OCI-LY1 (cell line): Measurements from ENCODE around the gene TAS1R3.

Source experiments
- H2AFZ ChIP-seq: fragments of 200-600 bp; sonication (generic), shearing (Covaris generic); 2 replicates; pipeline ENCODE4 v1.6.0; 2014; ENCODE audit warnings: antibody characterized with exemption, mild to moderate bottlenecking, low read length
- H3F3A ChIP-seq: fragments of 200-600 bp; sonication (generic), shearing (Covaris generic); 2 replicates; pipeline ENCODE4 v1.6.0; 2014; ENCODE audit warnings: mild to moderate bottlenecking, antibody characterized with exemption, low read length, moderate library complexity; ENCODE audit not compliant: insufficient read depth
- H3K27ac ChIP-seq: fragments of 200-600 bp; sonication (generic); 2 replicates; pipeline ENCODE4 v1.5.1; 2014; ENCODE audit warnings: low read length, mixed run types, mild to moderate bottlenecking, low read depth; ENCODE audit not compliant: poor library complexity, severe bottlenecking
- H3K27me3 ChIP-seq: fragments of 200-600 bp; sonication (generic); 2 replicates; pipeline ENCODE4 v1.6.0; 2014; ENCODE audit warnings: antibody characterized with exemption, mild to moderate bottlenecking, low read length, moderate library complexity; ENCODE audit not compliant: insufficient read depth
- H3K36me3 ChIP-seq: fragments of 200-600 bp; sonication (generic); 2 replicates; pipeline ENCODE4 v1.6.1; 2014; ENCODE audit warnings: mild to moderate bottlenecking, antibody characterized with exemption, low read length, moderate library complexity, mixed read lengths; ENCODE audit not compliant: insufficient read depth
- H3K4me1 ChIP-seq: fragments of 200-600 bp; sonication (generic); 2 replicates; pipeline ENCODE4 v1.5.1; 2014; ENCODE audit warnings: mild to moderate bottlenecking, low read length, moderate library complexity; ENCODE audit not compliant: insufficient read depth, severe bottlenecking
- H3K4me2 ChIP-seq: fragments of 200-600 bp; sonication (generic), shearing (Covaris generic); 2 replicates; pipeline ENCODE4 v1.6.1; 2014; ENCODE audit warnings: low read length
- H3K4me3 ChIP-seq: fragments of 200-600 bp; sonication (generic); 2 replicates; pipeline ENCODE4 v1.5.1; 2014; ENCODE audit warnings: low read length, low read depth, mild to moderate bottlenecking, mixed read lengths; ENCODE audit not compliant: poor library complexity, severe bottlenecking
- H3K79me2 ChIP-seq: fragments of 200-600 bp; shearing (Covaris generic); 2 replicates; pipeline ENCODE4 v1.6.1; 2016; ENCODE audit warnings: mixed run types, low read length, mixed read lengths; ENCODE audit not compliant: insufficient read depth
- H3K9ac ChIP-seq: fragments of 200-600 bp; sonication (generic), shearing (Covaris generic); 2 replicates; pipeline ENCODE4 v1.6.1; 2014; ENCODE audit warnings: mild to moderate bottlenecking, low read length, mixed read lengths
- H3K9me2 ChIP-seq: fragments of 200-600 bp; sonication (generic), shearing (Covaris generic); 2 replicates; pipeline ENCODE4 v1.6.1; 2014; ENCODE audit warnings: low read depth, mild to moderate bottlenecking, low read length, mixed read lengths
- H3K9me3 ChIP-seq: fragments of 200-600 bp; shearing (Covaris generic); 2 replicates; pipeline ENCODE4 v1.6.1; 2014; ENCODE audit warnings: low read length, mixed read lengths
- H4K20me1 ChIP-seq: fragments of 200-600 bp; sonication (generic), shearing (Covaris generic); 2 replicates; pipeline ENCODE4 v1.6.0; 2016; ENCODE audit warnings: mild to moderate bottlenecking, low read length; ENCODE audit not compliant: insufficient read depth
- EZH2 ChIP-seq: fragments of 200-600 bp; sonication (generic), shearing (Covaris generic); IDR thresholded peaks from 2 replicates; pipeline ENCODE4 v1.8.0; 2017; ENCODE audit warnings: borderline replicate concordance, mixed run types, mild to moderate bottlenecking, antibody characterized with exemption, low read length, moderate library complexity, mixed read lengths
- TF ChIP-seq, protein P1 (sequence below): fragments of 200-600 bp; sonication (generic), shearing (Covaris generic); IDR thresholded peaks from 2 replicates; pipeline ENCODE4 v1.5.1; 2017; ENCODE audit warnings: mild to moderate bottlenecking, antibody characterized with exemption, low read length, moderate library complexity, mixed read lengths

TAS1R3 gene

DNA sequence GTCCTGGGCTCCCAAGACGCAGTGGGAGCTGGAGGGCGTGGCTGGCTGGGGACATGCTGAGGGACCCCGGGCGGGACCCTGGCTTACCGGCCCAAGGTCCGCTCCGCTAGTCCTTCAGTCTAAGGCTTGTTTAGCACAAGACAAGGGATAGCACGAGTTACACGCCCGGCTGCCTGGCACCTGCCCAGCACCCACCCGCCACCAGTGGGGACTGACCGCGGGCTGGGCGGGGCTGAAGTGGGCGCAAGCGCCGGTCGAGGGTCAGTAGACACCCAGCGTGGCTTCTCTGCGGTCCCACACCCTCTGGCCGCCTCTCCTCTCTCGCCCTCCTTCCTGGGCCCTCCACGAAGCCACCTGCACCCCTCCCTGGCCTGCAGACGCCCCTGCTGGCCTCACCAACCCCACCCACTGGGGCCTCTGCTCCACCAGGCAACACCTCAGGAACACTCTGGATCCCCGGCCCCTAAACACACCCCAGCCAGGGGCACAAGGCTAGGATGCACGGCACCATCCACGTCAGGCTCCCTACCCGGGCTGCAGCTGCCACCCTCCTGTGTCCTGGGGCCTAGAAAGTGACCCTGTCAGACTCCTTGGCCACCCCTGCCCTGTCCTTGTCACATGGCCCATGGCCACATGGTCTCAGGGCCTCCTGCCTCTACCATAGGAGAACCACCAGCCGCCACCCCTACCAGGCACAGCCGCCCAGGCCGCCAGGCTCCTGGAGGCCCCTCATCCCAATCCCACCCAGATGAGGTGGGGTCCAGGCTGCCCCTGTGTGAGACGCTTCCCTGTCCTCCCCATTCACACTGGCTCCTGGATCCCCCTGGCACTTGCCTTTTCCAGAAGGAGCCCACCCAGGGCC, 6.1 kb downstream of the TAS1R3 start:
- TF ChIP-seq EZH2: no peak
- TF ChIP-seq, protein P1, sequence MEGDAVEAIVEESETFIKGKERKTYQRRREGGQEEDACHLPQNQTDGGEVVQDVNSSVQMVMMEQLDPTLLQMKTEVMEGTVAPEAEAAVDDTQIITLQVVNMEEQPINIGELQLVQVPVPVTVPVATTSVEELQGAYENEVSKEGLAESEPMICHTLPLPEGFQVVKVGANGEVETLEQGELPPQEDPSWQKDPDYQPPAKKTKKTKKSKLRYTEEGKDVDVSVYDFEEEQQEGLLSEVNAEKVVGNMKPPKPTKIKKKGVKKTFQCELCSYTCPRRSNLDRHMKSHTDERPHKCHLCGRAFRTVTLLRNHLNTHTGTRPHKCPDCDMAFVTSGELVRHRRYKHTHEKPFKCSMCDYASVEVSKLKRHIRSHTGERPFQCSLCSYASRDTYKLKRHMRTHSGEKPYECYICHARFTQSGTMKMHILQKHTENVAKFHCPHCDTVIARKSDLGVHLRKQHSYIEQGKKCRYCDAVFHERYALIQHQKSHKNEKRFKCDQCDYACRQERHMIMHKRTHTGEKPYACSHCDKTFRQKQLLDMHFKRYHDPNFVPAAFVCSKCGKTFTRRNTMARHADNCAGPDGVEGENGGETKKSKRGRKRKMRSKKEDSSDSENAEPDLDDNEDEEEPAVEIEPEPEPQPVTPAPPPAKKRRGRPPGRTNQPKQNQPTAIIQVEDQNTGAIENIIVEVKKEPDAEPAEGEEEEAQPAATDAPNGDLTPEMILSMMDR: no peak
- Histone ChIP-seq H3K9me3 (no peaks in the 10 kb centered on the region), H2AFZ (no peak overlapping the region), H3K4me1 (no peaks in the 10 kb centered on the region), H3F3A (no peaks in the 10 kb centered on the region), H4K20me1 (no peaks in the 10 kb centered on the region), H3K27me3 (no peaks in the 10 kb centered on the region), H3K9ac (no peak overlapping the region), H3K79me2 (no peaks in the 10 kb centered on the region), H3K4me3 (no peak overlapping the region), H3K4me2 (no peak overlapping the region), H3K27ac (no peak overlapping the region), H3K9me2 (no peaks in the 10 kb centered on the region), H3K36me3 (no peaks in the 10 kb centered on the region; the same call in 1 of the 2 replicates)

DNA sequence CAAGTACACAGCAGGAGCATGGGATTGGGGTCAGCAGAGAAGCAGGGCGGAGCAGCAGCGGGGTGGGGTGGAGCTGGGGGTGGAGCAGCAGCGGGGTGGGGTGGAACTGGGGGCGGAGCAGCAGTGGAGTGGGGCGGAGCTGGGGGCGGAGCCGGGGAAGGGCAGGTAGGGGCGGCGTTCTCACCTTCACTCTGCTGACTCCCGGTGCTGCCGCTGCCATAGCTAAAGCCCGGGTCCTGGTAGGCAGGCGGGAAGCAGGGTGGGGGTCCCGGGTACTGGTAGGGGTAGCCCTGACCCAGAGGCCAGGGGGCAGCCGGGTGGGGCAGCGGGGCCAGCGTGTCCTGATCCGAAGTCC, 6.7 kb downstream of the TAS1R3 start:
- Histone ChIP-seq H3F3A (no peaks in the 10 kb centered on the region), H3K27ac (no peak overlapping the region), H3K9ac (no peak overlapping the region)

DNA sequence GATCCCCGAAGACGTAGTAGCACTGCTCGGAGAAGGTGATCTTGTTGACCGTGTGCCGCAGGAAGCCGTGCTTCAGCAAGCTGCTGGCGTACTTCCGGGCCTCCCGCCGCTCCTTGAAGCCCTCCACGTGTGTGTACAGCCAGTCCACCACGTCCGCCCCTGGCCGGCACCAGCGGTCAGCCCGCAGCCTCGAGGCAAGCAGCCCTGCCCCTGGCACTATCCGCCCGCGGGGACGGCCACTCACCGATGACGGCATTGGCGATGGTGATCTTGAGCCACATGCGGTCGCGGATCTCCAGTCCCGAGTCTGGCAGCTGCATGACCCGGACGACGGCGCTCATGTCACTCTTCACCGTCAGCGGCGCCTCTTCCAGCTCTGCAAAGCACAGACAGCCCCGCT, 7.2 kb downstream of the TAS1R3 start:
- Histone ChIP-seq H3K27me3 (no peaks in the 10 kb centered on the region), H3K36me3 (no peaks in the 10 kb centered on the region; the same call in 1 of the 2 replicates), H3K4me3 (no peak overlapping the region), H3K27ac (no peak overlapping the region), H3K9me3 (no peaks in the 10 kb centered on the region), H3K9me2 (no peaks in the 10 kb centered on the region), H2AFZ (no peak overlapping the region), H3K79me2 (no peaks in the 10 kb centered on the region), H3K4me1 (no peaks in the 10 kb centered on the region), H3F3A (no peaks in the 10 kb centered on the region), H4K20me1 (no peaks in the 10 kb centered on the region), H3K9ac (no peak overlapping the region), H3K4me2 (no peak overlapping the region)
- TF ChIP-seq, protein P1: no peak
- no peak for TF ChIP-seq EZH2

More for the DNA sequence above, 6.7 kb downstream of the TAS1R3 start:
- Histone ChIP-seq H3K79me2 (no peaks in the 10 kb centered on the region), H4K20me1 (no peaks in the 10 kb centered on the region), H3K4me1 (no peaks in the 10 kb centered on the region), H3K4me3 (no peak overlapping the region), H3K4me2 (no peak overlapping the region), H3K27me3 (no peaks in the 10 kb centered on the region), H2AFZ (no peak overlapping the region), H3K9me3 (no peaks in the 10 kb centered on the region), H3K36me3 (no peaks in the 10 kb centered on the region; the same call in 1 of the 2 replicates), H3K9me2 (no peaks in the 10 kb centered on the region)
- TF ChIP-seq EZH2: no peak
- TF ChIP-seq, protein P1: no peak
